ENCODE measurements around the gene STIMATE.

STIMATE gene

GRCh38 chr3:52893723-52894122 lies 3.6 kb downstream of the STIMATE start:
- no peak for DNase-seq

- peak; percentile 0 for DNase-seq
Observed at GRCh38 chr3:52892625-52893311, 4.6 kb downstream of the STIMATE start.

GRCh38 chr3:52892290-52892624 lies 5.1 kb downstream of the STIMATE start:
- no peak for DNase-seq

DNA sequence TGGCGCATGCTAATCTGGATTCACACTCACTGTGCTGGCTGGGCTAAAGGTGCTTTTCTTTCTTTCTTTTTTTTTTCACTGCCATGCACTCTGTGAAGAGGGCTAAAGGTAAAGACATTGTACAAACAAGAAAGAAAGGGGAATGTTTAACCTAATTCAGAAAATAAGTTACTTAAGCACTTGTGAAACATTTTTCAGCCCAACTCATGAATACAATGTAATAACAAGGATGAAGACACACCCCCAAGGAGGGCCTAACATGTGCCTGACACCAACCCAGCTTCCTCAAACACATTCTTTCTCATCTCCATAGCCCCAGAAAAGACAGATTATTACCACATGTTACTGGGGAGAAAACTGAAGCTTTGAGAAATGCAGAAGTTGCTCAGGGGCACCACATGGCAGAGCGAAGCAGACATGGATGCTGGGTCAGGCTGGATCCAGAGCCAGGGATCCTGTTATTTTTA lies 5.7 kb downstream of the STIMATE start:
- no peak for DNase-seq

DNA sequence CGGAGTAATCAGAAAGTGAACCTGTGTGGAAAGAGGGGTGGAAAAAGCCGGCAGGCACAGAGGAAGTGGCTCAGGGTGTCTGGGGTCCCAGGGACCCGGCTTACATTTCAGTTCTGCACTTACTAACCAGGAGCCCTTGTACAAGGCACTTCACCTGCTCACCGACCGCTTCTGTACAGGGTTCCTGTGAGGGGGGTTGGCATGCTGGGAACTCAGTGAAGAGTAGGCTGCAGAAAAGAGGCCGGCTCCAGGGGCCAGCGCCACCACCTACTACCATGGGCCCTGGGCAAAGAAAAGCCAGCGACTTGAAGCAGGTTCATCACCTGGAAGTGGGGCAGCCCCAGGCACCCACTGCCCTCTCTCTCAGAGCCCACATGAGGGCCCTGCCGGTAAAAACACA lies 6.2 kb downstream of the STIMATE start:
- DNase-seq: no peak

DNA sequence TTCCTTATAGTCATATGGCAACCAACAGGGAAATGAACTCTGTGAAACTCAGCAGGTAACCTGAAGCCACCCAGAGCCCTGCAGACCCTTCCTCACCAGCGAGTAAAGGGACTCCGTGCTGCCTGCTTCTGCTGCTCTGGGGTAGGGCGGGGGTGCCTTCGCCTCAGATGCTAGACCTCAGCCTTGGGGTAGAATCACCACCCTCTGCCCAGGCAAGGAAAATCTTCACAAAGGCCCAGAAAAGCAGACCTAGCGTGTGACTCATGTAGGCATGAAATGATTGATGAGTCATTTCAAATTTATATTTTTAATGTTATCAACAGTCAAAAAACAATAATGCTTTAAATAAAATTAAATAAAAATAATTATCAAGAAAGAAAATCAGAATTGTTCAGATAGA lies 6.6 kb downstream of the STIMATE start:
- DNase-seq: no peak

DNA sequence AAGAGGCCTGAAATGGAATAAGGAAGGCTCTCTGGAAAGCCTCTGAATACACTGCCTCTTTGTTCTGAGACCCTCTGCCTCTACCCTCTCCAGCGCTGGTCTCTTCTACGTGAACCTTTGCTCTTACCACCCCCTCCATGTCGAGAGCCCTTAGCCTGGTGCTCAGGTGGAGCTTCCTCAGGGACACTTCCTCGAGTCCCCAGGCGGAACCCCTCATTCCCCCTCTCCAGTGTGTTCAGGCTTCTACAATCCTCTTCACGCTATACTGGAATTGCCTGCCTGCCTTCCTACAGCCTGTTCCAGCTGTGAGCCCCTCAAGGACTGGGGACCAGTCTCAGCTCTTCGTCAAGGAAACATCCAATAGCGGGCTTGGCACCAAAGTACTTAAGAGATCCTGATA lies 7.4 kb downstream of the STIMATE start:
- DNase-seq: no peak

DNA sequence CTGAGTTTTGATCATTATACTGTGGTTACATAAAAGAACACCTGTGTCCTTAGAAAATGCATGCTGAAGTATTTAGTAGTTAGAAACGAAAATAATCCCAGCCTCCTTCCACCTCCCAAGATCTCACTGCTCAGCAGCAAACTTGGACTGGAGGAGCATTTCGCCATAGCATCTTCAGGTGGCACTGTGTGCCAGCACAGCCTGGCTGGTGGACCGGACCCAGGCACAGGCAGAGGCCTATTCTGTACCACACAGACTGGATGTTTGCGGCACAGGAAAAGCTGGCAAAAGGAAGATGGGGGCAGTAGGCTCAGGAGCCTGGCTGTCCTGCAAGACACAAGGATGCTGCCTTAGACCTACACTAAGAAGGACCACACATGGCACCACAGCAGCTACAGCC lies 10.2 kb downstream of the STIMATE start:
- no peak for DNase-seq

GRCh38 chr3:52886049-52886730 lies 11.2 kb downstream of the STIMATE start:
- no peak for DNase-seq

DNA sequence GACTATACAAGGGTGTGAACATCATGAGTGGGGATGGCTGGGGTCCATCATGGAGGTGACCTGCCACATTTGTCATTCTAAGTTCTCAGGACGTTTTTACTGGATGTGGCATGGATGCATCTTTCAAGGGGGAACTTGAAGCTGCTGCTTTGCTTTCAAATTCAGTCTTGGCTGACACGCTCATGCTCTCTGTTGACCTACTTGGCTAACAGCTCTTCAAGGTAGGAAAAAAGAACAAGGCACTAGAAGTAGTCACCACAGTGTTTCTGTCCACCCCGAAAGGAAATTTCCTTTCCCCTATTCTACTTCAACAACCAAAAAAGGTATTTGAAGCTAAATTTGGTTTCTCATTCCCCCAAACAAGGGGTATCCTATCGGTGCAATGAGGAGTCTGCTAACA lies 15.0 kb downstream of the STIMATE start:
- DNase-seq: no peak

DNA sequence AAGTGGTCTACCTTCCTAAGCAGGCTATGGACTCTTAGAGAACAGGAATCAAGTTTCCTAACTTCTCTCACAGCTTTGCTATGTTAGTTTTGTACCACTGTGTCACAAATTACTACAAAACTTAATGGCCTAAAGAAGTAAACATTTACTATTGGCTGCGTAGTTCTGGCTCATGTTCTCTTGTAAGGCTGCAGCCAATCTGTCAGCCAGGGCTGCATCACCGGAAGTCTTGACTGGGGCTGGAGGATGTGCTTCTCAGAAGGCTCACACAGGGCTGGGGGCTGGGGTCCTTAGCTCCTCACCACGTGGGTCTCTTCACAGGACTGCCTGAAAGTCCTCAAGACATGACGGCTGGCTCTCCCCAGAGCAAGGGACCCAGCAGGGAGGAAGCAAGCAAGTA lies 15.5 kb downstream of the STIMATE start:
- no peak for DNase-seq

- DNase-seq: no peak
Observed at GRCh38 chr3:52880474-52880873, 16.9 kb downstream of the STIMATE start.

- DNase-seq: no peak
Observed at GRCh38 chr3:52880047-52880446, 17.3 kb downstream of the STIMATE start.

DNA sequence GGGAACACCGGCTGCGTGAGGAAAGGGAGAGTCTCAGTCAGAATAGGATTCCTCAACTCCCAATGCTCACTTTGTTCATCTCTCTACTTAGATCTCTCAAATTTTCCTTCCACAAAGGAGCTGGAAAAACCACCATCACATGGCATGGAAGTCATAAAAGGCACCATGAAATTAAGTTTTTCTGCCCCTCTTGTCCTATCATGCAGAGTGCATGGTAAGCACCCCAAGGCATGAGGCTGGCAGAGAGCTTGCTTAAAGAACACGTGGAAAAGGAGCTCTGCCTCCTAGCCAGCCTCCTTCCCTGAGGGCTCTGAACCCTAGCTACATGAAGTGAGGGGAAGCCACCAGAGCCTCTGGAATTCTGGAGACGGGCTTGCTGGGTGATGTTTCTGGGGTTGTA lies 17.8 kb downstream of the STIMATE start:
- DNase-seq: no peak

GRCh38 chr3:52879090-52879489 lies 18.3 kb downstream of the STIMATE start:
- no peak for DNase-seq

- DNase-seq: no peak
Observed at GRCh38 chr3:52877085-52877484, 20.3 kb downstream of the STIMATE start.

DNA sequence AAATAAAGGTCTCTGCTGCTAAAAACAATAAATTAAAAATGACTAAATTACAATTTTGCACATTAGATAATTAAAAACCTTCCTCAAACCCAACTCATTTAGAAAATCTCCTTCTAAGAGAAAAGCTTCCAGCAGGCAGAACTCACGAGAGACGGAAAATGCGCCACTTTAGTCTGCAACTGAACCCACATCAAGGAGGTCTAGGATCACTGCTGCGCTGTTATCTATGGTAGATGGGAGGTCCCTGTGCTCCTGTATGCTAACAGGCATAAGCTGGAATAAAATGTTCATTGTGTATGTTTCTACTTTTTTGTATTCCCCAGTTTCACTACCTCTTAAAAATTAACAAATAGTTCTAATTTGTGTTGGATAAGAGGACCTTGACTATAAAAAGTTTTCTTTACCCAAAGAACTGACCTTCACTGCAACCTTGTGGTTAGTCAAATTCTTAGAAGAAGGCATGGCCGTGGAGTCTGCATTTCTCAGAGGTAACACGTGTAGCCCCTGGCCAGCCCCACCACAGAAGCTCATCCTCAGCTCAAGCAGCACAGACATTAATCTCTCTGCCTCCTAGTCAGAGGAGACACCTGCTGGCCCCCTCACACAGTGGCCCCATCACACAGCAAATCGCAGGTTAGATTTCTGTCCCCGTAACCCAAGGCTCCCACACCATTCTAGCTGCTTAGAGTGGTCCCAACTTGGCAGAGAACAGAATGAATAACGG lies 22.3 kb downstream of the STIMATE start:
- peak; percentile 9 for DNase-seq

DNA sequence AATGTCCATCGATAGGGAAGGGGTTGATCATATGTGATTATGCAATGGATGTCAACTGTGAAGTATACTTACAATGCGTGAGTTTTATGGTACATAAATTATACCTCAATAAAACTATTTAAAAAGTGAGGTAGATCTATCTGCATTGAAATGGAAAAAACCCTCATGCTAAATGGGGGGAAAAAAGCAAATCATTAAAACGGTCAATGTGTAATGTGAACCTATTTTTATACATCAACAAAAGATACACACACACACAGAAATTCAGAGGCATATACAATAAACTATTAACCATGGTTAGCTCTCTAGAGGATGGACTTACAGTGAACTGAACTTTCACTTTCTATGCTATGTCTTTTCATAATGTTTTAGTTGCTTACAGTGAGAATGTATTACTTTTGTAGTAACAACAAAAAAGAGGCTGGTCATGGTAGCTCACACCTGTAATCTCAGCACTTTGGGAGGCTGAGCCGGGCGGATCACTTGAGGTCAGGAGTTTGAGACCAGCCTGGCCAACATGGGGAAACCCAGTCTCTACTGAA lies 23.1 kb downstream of the STIMATE start:
- no peak for DNase-seq

DNA sequence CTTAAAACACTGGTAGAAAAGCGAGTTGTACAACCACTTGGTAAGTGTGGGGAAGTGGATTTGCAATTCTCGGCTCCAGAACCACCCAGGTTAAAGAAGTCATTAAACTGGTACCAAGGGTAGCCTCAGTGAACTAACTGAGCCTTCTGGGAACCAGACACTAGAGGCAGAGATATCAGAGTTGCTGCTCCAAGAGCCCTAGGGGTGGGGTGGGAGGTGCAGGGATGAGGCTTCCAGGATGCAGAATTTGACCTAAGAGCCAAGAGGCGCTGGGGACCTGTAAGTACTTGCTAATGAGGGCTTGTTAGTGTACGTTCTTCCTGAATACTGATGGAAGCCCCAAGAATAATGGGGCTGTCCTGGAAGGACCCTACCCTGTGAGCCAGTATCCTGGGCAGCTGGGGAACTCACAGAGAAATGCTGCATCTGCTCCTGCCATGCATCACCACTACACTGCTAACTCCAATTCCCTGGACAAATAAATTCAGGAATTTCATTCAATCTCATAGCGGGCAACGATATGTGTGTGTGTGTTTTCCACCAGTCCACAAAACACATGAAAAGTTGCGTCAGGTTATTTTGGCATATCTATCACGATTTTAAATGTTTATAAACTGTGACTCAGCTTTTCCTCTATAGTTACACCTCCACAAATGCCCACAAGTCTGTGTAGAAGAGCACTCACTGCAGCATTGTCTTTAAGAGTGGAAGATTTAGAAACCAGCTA lies 23.8 kb downstream of the STIMATE start:
- no peak for DNase-seq

- no peak for DNase-seq
Observed at GRCh38 chr3:52872245-52872644, 25.1 kb downstream of the STIMATE start.

DNA sequence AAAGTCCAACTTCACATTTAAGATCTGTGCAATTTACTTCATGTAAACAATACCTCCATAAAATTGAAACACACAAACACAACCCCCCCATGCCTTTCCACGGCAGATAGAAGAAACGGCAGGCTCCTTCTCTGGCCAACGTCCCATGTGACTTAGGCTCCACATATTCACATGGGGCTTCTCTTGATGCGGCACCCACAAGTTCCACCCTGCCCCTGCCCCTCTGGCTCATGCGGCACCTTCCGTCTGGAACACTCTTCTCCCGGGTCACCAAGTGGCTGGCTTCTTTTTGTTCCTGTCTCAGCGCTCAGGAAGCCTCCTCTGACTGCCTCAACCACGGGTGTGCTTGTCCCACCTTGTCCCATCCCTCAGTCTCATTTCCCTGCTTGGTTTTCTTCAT lies 25.6 kb downstream of the STIMATE start:
- no peak for DNase-seq

- no peak for DNase-seq
Observed at GRCh38 chr3:52870471-52870870, 26.9 kb downstream of the STIMATE start.

- DNase-seq: no peak
Observed at GRCh38 chr3:52866427-52866826, 30.9 kb downstream of the STIMATE start.

Measured in NCI-H82 (cell line).